ENCODE data around the gene ZNF282. TPM values are rescaled to one million over a fixed set of nuclear protein-coding genes. Genes with fewer than 3 reads are reported as not detected.

Gene ZNF282
- total RNA-seq, 1 experiment from 2014 or later = 39.0 TPM

GRCh38 chr7:149240637-149241036 is 45.3 kb downstream of the ZNF282 start:
- H3K27ac Mint-ChIP-seq = no peak overlapping the region
- Histone ChIP-seq H2BK12ac (ENCODE audit: insufficient read length, low read depth, low read length) (no peak overlapping the region), H3K27ac (ENCODE audit: insufficient read length, low read depth, low read length) (no peak overlapping the region), H2BK5ac (ENCODE audit: insufficient read length, low read length) (no peak overlapping the region), H2AK5ac (ENCODE audit: insufficient read length, low read length) (no peak overlapping the region), H4K8ac (replicated peaks; ENCODE audit: insufficient read length, low read depth, low read length) (no peak overlapping the region), H3K79me2 (ENCODE audit: insufficient read depth, low read length) (peaks cover 7% of the 10 kb centered on the region; the same call in 1 of the 2 replicates), H4K91ac (ENCODE audit: insufficient read length, low read depth, low read length) (no peak overlapping the region), H3K23ac (ENCODE audit: insufficient read length, low read depth, low read length) (no peak overlapping the region), H2BK15ac (ENCODE audit: low read depth, low read length) (no peak overlapping the region), H3K4ac (ENCODE audit: low read depth, low read length) (no peak overlapping the region), H3K56ac (ENCODE audit: insufficient read length, low read depth, low read length) (no peak overlapping the region), H3K9me3 (ENCODE audit: control insufficient read depth, low read depth, low read length) (no peaks in the 10 kb centered on the region), H4K20me1 (ENCODE audit: control insufficient read depth, insufficient read depth, insufficient read length) (no peaks in the 10 kb centered on the region), H3K27me3 (ENCODE audit: insufficient read depth, low read length) (no peaks in the 10 kb centered on the region), H3K18ac (ENCODE audit: insufficient read length, low read depth, low read length) (no peak overlapping the region), H3K14ac (ENCODE audit: insufficient read depth, low read length) (no peak overlapping the region), H2BK20ac (ENCODE audit: low read depth, low read length, poor library complexity, severe bottlenecking) (no peak overlapping the region), H3K79me1 (ENCODE audit: insufficient read depth, low read depth, low read length, poor library complexity, severe bottlenecking) (peaks cover 4% of the 10 kb centered on the region), H3K4me1 (ENCODE audit: insufficient read depth, low read length) (peaks cover 2% of the 10 kb centered on the region; the same call in 1 of the 2 replicates), H3K4me2 (ENCODE audit: insufficient read depth, insufficient read length, low read length) (peak overlapping the region; percentile 59), H2AFZ (ENCODE audit: low read length) (no peak overlapping the region), H3K23me2 (ENCODE audit: insufficient read length, low read depth, low read length, poor library complexity, severe bottlenecking) (no peaks in the 10 kb centered on the region), H4K5ac (ENCODE audit: insufficient read length, low read depth, low read length) (no peak overlapping the region), H2BK120ac (ENCODE audit: low read depth, low read length, poor library complexity, severe bottlenecking) (no peak overlapping the region), H3K9ac (ENCODE audit: extremely low read depth, insufficient read length, low read length) (peak overlapping the region; percentile 94), H3T11ph (ENCODE audit: low read length) (no peak overlapping the region)
- peaks cover 9% of the 10 kb centered on the region in 2 experiments for H3K4me1 Mint-ChIP-seq
- H3K4me3 Mint-ChIP-seq = peak overlapping the region; percentile 98
- peaks cover 7 to 9% of the 10 kb centered on the region in 2 experiments for H3K9me3 Mint-ChIP-seq
- H3K36me3 Mint-ChIP-seq (ENCODE audit: insufficient read depth in 1 of 3, low read depth in 3 of 3) = peaks cover 4 to 11% (median 9%) of the 10 kb centered on the region in 3 experiments; a peak in 6 of 7 replicates
- no peak for TF ChIP-seq CTCF (conservative IDR thresholded peaks at IDR 0.05)
- no CpG with 5 or more reads among the region's 5 CpGs for WGBS (ENCODE audit: extremely low coverage, insufficient read length, low lambda C conversion rate)
- peaks cover 28% of the 10 kb centered on the region for H3K27me3 Mint-ChIP-seq (ENCODE audit: low read depth)
- no peak for DNase-seq

Data from H9 (cell line).